Measurements from ENCODE around the gene GPER1. TPM values are rescaled to one million over a fixed set of nuclear protein-coding genes. Genes with fewer than 3 reads are reported as not detected.

Gene GPER1
- total RNA-seq, 1 experiment from 2014 or later = not detected

GRCh38 chr7:1140476-1141104, 52.7 kb downstream of the GPER1 start:
- Histone ChIP-seq H3K56ac (ENCODE audit: insufficient read length, low read depth, low read length) (no peak overlapping the region), H3K9me3 (ENCODE audit: control insufficient read depth, low read depth, low read length) (no peaks in the 10 kb centered on the region), H3K4me2 (ENCODE audit: insufficient read depth, insufficient read length, low read length) (no peak overlapping the region), H3K23ac (ENCODE audit: insufficient read length, low read depth, low read length) (no peak overlapping the region), H4K20me1 (ENCODE audit: control insufficient read depth, insufficient read depth, insufficient read length) (peaks cover 5% of the 10 kb centered on the region), H3K79me2 (ENCODE audit: insufficient read depth, low read length) (no peaks in the 10 kb centered on the region; the same call in 1 of the 2 replicates), H3K4ac (ENCODE audit: low read depth, low read length) (no peak overlapping the region), H2BK15ac (ENCODE audit: low read depth, low read length) (no peak overlapping the region), H3K18ac (ENCODE audit: insufficient read length, low read depth, low read length) (no peak overlapping the region), H2AFZ (ENCODE audit: low read length) (no peak overlapping the region), H3K27me3 (ENCODE audit: insufficient read depth, low read length) (no peaks in the 10 kb centered on the region), H2AK5ac (ENCODE audit: insufficient read length, low read length) (no peak overlapping the region), H3K14ac (ENCODE audit: insufficient read depth, low read length) (no peak overlapping the region), H3K27ac (ENCODE audit: insufficient read length, low read depth, low read length) (no peak overlapping the region), H2BK12ac (ENCODE audit: insufficient read length, low read depth, low read length) (no peak overlapping the region), H3K23me2 (ENCODE audit: insufficient read length, low read depth, low read length, poor library complexity, severe bottlenecking) (peaks cover 9% of the 10 kb centered on the region), H3K4me1 (ENCODE audit: insufficient read depth, low read length) (no peaks in the 10 kb centered on the region; the same call in 1 of the 2 replicates), H3K79me1 (ENCODE audit: insufficient read depth, low read depth, low read length, poor library complexity, severe bottlenecking) (no peaks in the 10 kb centered on the region), H2BK20ac (ENCODE audit: low read depth, low read length, poor library complexity, severe bottlenecking) (no peak overlapping the region), H4K91ac (ENCODE audit: insufficient read length, low read depth, low read length) (no peak overlapping the region), H3K9ac (ENCODE audit: extremely low read depth, insufficient read length, low read length) (no peak overlapping the region), H2BK5ac (ENCODE audit: insufficient read length, low read length) (no peak overlapping the region), H4K8ac (replicated peaks; ENCODE audit: insufficient read length, low read depth, low read length) (no peak overlapping the region), H3T11ph (ENCODE audit: low read length) (no peak overlapping the region), H4K5ac (ENCODE audit: insufficient read length, low read depth, low read length) (no peak overlapping the region), H2BK120ac (ENCODE audit: low read depth, low read length, poor library complexity, severe bottlenecking) (no peak overlapping the region)
- no peak overlapping the region for H3K27ac Mint-ChIP-seq
- TF ChIP-seq CTCF (conservative IDR thresholded peaks at IDR 0.05) = no peak
- peaks cover 8 to 9% of the 10 kb centered on the region in 2 experiments for H3K4me1 Mint-ChIP-seq
- no peaks in the 10 kb centered on the region for H3K36me3 Mint-ChIP-seq (ENCODE audit: insufficient read depth in 1 of 3, low read depth in 3 of 3)
- no peaks in the 10 kb centered on the region for H3K9me3 Mint-ChIP-seq
- no peaks in the 10 kb centered on the region; the same call in 1 of the 2 replicates for H3K27me3 Mint-ChIP-seq (ENCODE audit: low read depth)
- DNase-seq = no peak
- no CpG with 5 or more reads among the region's 4 CpGs for WGBS (ENCODE audit: extremely low coverage, insufficient read length, low lambda C conversion rate)
- no peak overlapping the region for H3K4me3 Mint-ChIP-seq

All from H9 (cell line).